GM23338 (cell line): ENCODE data around the gene ZCCHC14. TPM values are rescaled to one million over a fixed set of nuclear protein-coding genes. Genes with fewer than 3 reads are reported as not detected.
A peak's percentile ranks its signal among the peaks of the same experiment; 100 is the strongest.

Experiments
- ATAC-seq: fragments of 200-7000 bp; cut with Tn5 transposase; 3 replicates; pipeline ENCODE4 v1.9.1; 2020
- DNase-seq: peaks from one replicate; pipeline ENCODE4 v3.0.0-alpha.2; 2015; ENCODE audit warnings: low spot score
- H2AFZ ChIP-seq: fragments of 200-600 bp; sonication (generic); 2 replicates; pipeline ENCODE4 v1.8.0; 2016; ENCODE audit warnings: antibody characterized with exemption, mild to moderate bottlenecking, moderate library complexity
- H3F3A ChIP-seq: fragments of 200-600 bp; sonication (generic); replicated peaks from 2 replicates; pipeline ENCODE4 v1.8.0; 2017; ENCODE audit warnings: antibody characterized with exemption, mixed run types, low read depth
- H3K27ac ChIP-seq: fragments of 200-600 bp; sonication (generic); 2 replicates; pipeline ENCODE4 v1.6.1; 2016; ENCODE audit warnings: low read depth
- H3K27me3 ChIP-seq: fragments of 200-600 bp; sonication (generic); 2 replicates; pipeline ENCODE4 v1.8.0; 2016; ENCODE audit warnings: mild to moderate bottlenecking, mixed run types, moderate library complexity; ENCODE audit not compliant: insufficient read depth
- H3K36me3 ChIP-seq: fragments of 200-600 bp; sonication (generic); 2 replicates; pipeline ENCODE4 v1.8.0; 2016; ENCODE audit warnings: mild to moderate bottlenecking; ENCODE audit not compliant: insufficient read depth
- H3K4me1 ChIP-seq: fragments of 200-600 bp; sonication (generic); 2 replicates; pipeline ENCODE4 v1.8.0; 2016; ENCODE audit warnings: mild to moderate bottlenecking, moderate library complexity; ENCODE audit not compliant: insufficient read depth
- H3K4me2 ChIP-seq: fragments of 200-600 bp; sonication (generic); 2 replicates; pipeline ENCODE4 v1.7.1; 2017; ENCODE audit warnings: mixed run types
- H3K4me3 ChIP-seq: fragments of 200-600 bp; sonication (generic); 2 replicates; pipeline ENCODE4 v1.6.1; 2016; ENCODE audit warnings: mixed run types
- H3K79me2 ChIP-seq: fragments of 200-600 bp; sonication (generic); replicated peaks from 2 replicates; pipeline ENCODE4 v1.8.0; 2017; ENCODE audit warnings: mild to moderate bottlenecking; ENCODE audit not compliant: insufficient read depth
- H3K9me2 ChIP-seq: fragments of 200-600 bp; sonication (generic); 2 replicates; pipeline ENCODE4 v1.8.0; 2017; ENCODE audit not compliant: insufficient read depth
- H4K20me1 ChIP-seq: fragments of 200-600 bp; sonication (generic); replicated peaks from 2 replicates; pipeline ENCODE4 v1.8.0; 2017; ENCODE audit warnings: mild to moderate bottlenecking; ENCODE audit not compliant: insufficient read depth
- H3K27ac Mint-ChIP-seq: 2 replicates; pipeline ENCODE4 v1.8.0; 2020; ENCODE audit warnings: inconsistent platforms, mild to moderate bottlenecking, moderate library complexity, mixed read lengths
- H3K27me3 Mint-ChIP-seq: 3 replicates; pipeline ENCODE4 v1.8.0; 2022; ENCODE audit warnings: low read depth, mild to moderate bottlenecking, moderate library complexity, mixed read lengths, inconsistent platforms; ENCODE audit not compliant: insufficient read depth, poor library complexity
- H3K36me3 Mint-ChIP-seq: 3 replicates; pipeline ENCODE4 v1.8.0; 2021; ENCODE audit warnings: low read depth, mild to moderate bottlenecking, inconsistent platforms, moderate library complexity, mixed read lengths
- H3K4me1 Mint-ChIP-seq: 3 replicates; pipeline ENCODE4 v1.8.0; 2020; ENCODE audit warnings: mild to moderate bottlenecking, inconsistent platforms, mixed read lengths
- H3K4me3 Mint-ChIP-seq: 3 replicates; pipeline ENCODE4 v1.8.0; 2021; ENCODE audit warnings: moderate library complexity, mild to moderate bottlenecking, inconsistent platforms, mixed read lengths
- H3K9me3 Mint-ChIP-seq: 3 replicates; pipeline ENCODE4 v1.8.0; 2020; ENCODE audit warnings: moderate library complexity, mild to moderate bottlenecking, inconsistent platforms, mixed read lengths
- CREB1 ChIP-seq: fragments of 250-450 bp; sonication (Bioruptor Pico); IDR thresholded peaks from 2 replicates; pipeline ENCODE4 v1.5.0; 2020; ENCODE audit warnings: low read depth, mild to moderate bottlenecking, moderate library complexity
- EZH2 ChIP-seq: fragments of 200-600 bp; sonication (generic); IDR thresholded peaks from one replicate; pipeline ENCODE4 v1.8.0; 2017; ENCODE audit warnings: antibody characterized with exemption, mild to moderate bottlenecking, low read depth; ENCODE audit not compliant: unreplicated experiment
- EZH2phosphoT487 ChIP-seq: fragments of 200-600 bp; sonication (generic); IDR thresholded peaks from one replicate; pipeline ENCODE4 v1.8.1; 2018; ENCODE audit warnings: antibody characterized with exemption; ENCODE audit not compliant: unreplicated experiment
- JUNB ChIP-seq: IDR thresholded peaks from one replicate; pipeline ENCODE4 v1.6.1; 2016; ENCODE audit warnings: antibody characterized with exemption; ENCODE audit not compliant: unreplicated experiment
- NANOG ChIP-seq: IDR thresholded peaks from 2 replicates; pipeline ENCODE4 v1.6.1; 2016; ENCODE audit warnings: antibody characterized with exemption, borderline replicate concordance
- POLR2AphosphoS5 ChIP-seq: IDR thresholded peaks from 2 replicates; pipeline ENCODE4 v1.6.1; 2016; ENCODE audit warnings: antibody characterized with exemption, low read depth
- STAT1 ChIP-seq: IDR thresholded peaks from one replicate; pipeline ENCODE4 v1.6.1; 2016; ENCODE audit warnings: antibody characterized with exemption; ENCODE audit not compliant: unreplicated experiment
- ZNF114 ChIP-seq: fragments of 250-450 bp; sonication (Bioruptor Pico); IDR thresholded peaks from 2 replicates; pipeline ENCODE4 v1.5.0; 2020; ENCODE audit warnings: mild to moderate bottlenecking, moderate library complexity
- ZNF331 ChIP-seq: fragments of 250-450 bp; sonication (Bioruptor Pico); IDR thresholded peaks from 2 replicates; pipeline ENCODE4 v1.5.0; 2020; ENCODE audit warnings: low read depth, mild to moderate bottlenecking, moderate library complexity
- ZNF462 ChIP-seq: fragments of 250-450 bp; sonication (Bioruptor Pico); IDR thresholded peaks from 2 replicates; pipeline ENCODE4 v1.5.0; 2020; ENCODE audit warnings: mild to moderate bottlenecking, moderate library complexity
- polyA plus RNA-seq: library from polyadenylated mRNA; unstranded; fragments of >200 nt; fragmentation: Nextera tagmentation; extraction: Ambion mirVana; gene quantifications from 2 replicates; pipeline ENCODE4 v1.2.1, GENCODE V29; 2016
- total RNA-seq: library from RNA; depleted of rRNA; stranded (reverse); fragments of >200 nt; shearing (Covaris generic); gene quantifications from 2 replicates; pipeline ENCODE4 v1.2.3, GENCODE V29; 2014
- TF ChIP-seq, protein P1 (sequence below): IDR thresholded peaks from 2 replicates; pipeline ENCODE4 v1.6.1; 2016; ENCODE audit warnings: antibody characterized with exemption
- TF ChIP-seq, protein P2 (sequence below), 2 experiments: fragments of 200-600 bp in 1 of 2; sonication (generic) in 1 of 2; conservative IDR thresholded peaks; 2 replicates each; pipeline versions ENCODE4 v1.5.1 to v1.6.1; 2016 to 2017; ENCODE audit warnings: antibody characterized with exemption in 2 of 2, low read depth in 2 of 2, mild to moderate bottlenecking in 2 of 2, moderate library complexity in 1 of 2
- TF ChIP-seq, protein P3 (sequence below): IDR thresholded peaks from one replicate; pipeline ENCODE4 v1.6.1; 2018; ENCODE audit warnings: antibody characterized with exemption; ENCODE audit not compliant: unreplicated experiment

ZCCHC14 gene
- total and polyA plus RNA-seq, 2 experiments from 2014 or later = 6.8 to 22.4 TPM

GRCh38 chr16:87457061-87457611 is 35.7 kb downstream of the ZCCHC14 start:
- TF ChIP-seq, protein P1, sequence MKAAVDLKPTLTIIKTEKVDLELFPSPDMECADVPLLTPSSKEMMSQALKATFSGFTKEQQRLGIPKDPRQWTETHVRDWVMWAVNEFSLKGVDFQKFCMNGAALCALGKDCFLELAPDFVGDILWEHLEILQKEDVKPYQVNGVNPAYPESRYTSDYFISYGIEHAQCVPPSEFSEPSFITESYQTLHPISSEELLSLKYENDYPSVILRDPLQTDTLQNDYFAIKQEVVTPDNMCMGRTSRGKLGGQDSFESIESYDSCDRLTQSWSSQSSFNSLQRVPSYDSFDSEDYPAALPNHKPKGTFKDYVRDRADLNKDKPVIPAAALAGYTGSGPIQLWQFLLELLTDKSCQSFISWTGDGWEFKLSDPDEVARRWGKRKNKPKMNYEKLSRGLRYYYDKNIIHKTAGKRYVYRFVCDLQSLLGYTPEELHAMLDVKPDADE = no peak
- TF ChIP-seq STAT1 (no peak), EZH2phosphoT487 (no peak), POLR2AphosphoS5 (no peak), CREB1 (CRISPR knock-in tag) (no peak), ZNF462 (no peak), JUNB (no peak), ZNF331 (no peak), NANOG (no peak), ZNF114 (CRISPR knock-in tag) (no peak), EZH2 (no peak)
- TF ChIP-seq, protein P2, sequence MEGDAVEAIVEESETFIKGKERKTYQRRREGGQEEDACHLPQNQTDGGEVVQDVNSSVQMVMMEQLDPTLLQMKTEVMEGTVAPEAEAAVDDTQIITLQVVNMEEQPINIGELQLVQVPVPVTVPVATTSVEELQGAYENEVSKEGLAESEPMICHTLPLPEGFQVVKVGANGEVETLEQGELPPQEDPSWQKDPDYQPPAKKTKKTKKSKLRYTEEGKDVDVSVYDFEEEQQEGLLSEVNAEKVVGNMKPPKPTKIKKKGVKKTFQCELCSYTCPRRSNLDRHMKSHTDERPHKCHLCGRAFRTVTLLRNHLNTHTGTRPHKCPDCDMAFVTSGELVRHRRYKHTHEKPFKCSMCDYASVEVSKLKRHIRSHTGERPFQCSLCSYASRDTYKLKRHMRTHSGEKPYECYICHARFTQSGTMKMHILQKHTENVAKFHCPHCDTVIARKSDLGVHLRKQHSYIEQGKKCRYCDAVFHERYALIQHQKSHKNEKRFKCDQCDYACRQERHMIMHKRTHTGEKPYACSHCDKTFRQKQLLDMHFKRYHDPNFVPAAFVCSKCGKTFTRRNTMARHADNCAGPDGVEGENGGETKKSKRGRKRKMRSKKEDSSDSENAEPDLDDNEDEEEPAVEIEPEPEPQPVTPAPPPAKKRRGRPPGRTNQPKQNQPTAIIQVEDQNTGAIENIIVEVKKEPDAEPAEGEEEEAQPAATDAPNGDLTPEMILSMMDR (conservative IDR thresholded peaks at IDR 0.05; ENCODE audit: low read depth in 2 of 2) = no peak
- TF ChIP-seq, protein P3, sequence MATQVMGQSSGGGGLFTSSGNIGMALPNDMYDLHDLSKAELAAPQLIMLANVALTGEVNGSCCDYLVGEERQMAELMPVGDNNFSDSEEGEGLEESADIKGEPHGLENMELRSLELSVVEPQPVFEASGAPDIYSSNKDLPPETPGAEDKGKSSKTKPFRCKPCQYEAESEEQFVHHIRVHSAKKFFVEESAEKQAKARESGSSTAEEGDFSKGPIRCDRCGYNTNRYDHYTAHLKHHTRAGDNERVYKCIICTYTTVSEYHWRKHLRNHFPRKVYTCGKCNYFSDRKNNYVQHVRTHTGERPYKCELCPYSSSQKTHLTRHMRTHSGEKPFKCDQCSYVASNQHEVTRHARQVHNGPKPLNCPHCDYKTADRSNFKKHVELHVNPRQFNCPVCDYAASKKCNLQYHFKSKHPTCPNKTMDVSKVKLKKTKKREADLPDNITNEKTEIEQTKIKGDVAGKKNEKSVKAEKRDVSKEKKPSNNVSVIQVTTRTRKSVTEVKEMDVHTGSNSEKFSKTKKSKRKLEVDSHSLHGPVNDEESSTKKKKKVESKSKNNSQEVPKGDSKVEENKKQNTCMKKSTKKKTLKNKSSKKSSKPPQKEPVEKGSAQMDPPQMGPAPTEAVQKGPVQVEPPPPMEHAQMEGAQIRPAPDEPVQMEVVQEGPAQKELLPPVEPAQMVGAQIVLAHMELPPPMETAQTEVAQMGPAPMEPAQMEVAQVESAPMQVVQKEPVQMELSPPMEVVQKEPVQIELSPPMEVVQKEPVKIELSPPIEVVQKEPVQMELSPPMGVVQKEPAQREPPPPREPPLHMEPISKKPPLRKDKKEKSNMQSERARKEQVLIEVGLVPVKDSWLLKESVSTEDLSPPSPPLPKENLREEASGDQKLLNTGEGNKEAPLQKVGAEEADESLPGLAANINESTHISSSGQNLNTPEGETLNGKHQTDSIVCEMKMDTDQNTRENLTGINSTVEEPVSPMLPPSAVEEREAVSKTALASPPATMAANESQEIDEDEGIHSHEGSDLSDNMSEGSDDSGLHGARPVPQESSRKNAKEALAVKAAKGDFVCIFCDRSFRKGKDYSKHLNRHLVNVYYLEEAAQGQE = no peak
- ATAC-seq = no peak
- peaks cover 27% of the 10 kb centered on the region for H3K36me3 Mint-ChIP-seq
- no peak overlapping the region for H3K4me3 ChIP-seq
- H3K27me3 ChIP-seq = no peaks in the 10 kb centered on the region
- no peaks in the 10 kb centered on the region for H3K9me3 Mint-ChIP-seq
- no peak overlapping the region for H3K4me3 Mint-ChIP-seq
- 0 out of 2 replicates have a peak overlapping the region, but pooled peaks have one; percentile 48 for H3K27ac ChIP-seq
- H3K4me1 Mint-ChIP-seq = peaks cover 10% of the 10 kb centered on the region
- DNase-seq = no peak
- no peaks in the 10 kb centered on the region for H3K4me1 ChIP-seq
- H3K27me3 Mint-ChIP-seq = peaks cover 6% of the 10 kb centered on the region
- peaks cover 8% of the 10 kb centered on the region for H4K20me1 ChIP-seq
- H3K36me3 ChIP-seq = no peaks in the 10 kb centered on the region
- no peak overlapping the region for H2AFZ ChIP-seq
- no peak overlapping the region for H3K4me2 ChIP-seq
- H3K27ac Mint-ChIP-seq = no peak overlapping the region
- H3K9me2 ChIP-seq = no peaks in the 10 kb centered on the region
- no peaks in the 10 kb centered on the region for H3F3A ChIP-seq
- H3K79me2 ChIP-seq = peaks cover 22% of the 10 kb centered on the region
